CD4-positive, alpha-beta T cell (primary cell): ENCODE results near the gene OTULIN. TPM values are rescaled to one million over a fixed set of nuclear protein-coding genes. Genes with fewer than 3 reads are reported as not detected.

Source experiments
- ATAC-seq: fragments of 200-7000 bp; cut with Tn5 transposase; one replicate; pipeline ENCODE4 v1.10.0; 2022; ENCODE audit warnings: mild to moderate bottlenecking; ENCODE audit not compliant: poor library complexity
- CTCF ChIA-PET: fragments of 350-600 bp; sonication (Branson Sonifier 250); formaldehyde crosslinking; loops from one replicate; lab custom pipeline; 2021; ENCODE audit warnings: antibody characterized with exemption, inconsistent platforms; lab: Charles Lee
- POLR2A ChIA-PET: fragments of 350-600 bp; sonication (Branson Sonifier 250); formaldehyde crosslinking; loops from one replicate; lab custom pipeline; 2021; ENCODE audit warnings: antibody characterized with exemption, inconsistent platforms; lab: Charles Lee
- DNase-seq, 14 experiments: peaks; one replicate each; pipeline ENCODE4 v3.0.0-alpha.2; 2013 to 2020; ENCODE audit warnings: mixed read lengths in 2 of 14
- H3K27ac ChIP-seq, 2 donors: one replicate each; pipeline versions ENCODE4 v1.5.1 to v1.7.0; 2013; ENCODE audit warnings: low read length in 2 of 2, low read depth in 1 of 2, mild to moderate bottlenecking in 1 of 2
- H3K27me3 ChIP-seq, 2 experiments: 1 replicate in 1 of 2; 2 replicates in 1 of 2; pipeline versions ENCODE4 v1.6.1 to v1.7.0; 2013; ENCODE audit warnings: low read length in 2 of 2, control low read depth in 1 of 2, mild to moderate bottlenecking in 1 of 2, moderate library complexity in 1 of 2; ENCODE audit not compliant: insufficient read depth in 2 of 2, control insufficient read depth in 1 of 2
- H3K36me3 ChIP-seq: one replicate; pipeline ENCODE4 v1.6.1; 2013; ENCODE audit warnings: low read length, control low read depth; ENCODE audit not compliant: insufficient read depth
- H3K4me1 ChIP-seq: one replicate; pipeline ENCODE4 v1.6.1; 2013; ENCODE audit warnings: low read length, control low read depth; ENCODE audit not compliant: insufficient read depth
- H3K4me3 ChIP-seq: one replicate; pipeline ENCODE4 v1.5.1; 2013; ENCODE audit warnings: mild to moderate bottlenecking, low read length, moderate library complexity
- H3K9me3 ChIP-seq, 2 experiments: 1 replicate in 1 of 2; 2 replicates in 1 of 2; pipeline versions ENCODE4 v1.6.1 to v1.7.0; 2013; ENCODE audit warnings: low read length in 2 of 2, mild to moderate bottlenecking in 2 of 2, control low read depth in 1 of 2, moderate library complexity in 1 of 2; ENCODE audit not compliant: control insufficient read depth in 1 of 2, insufficient read depth in 1 of 2
- H3K27ac Mint-ChIP-seq: one replicate; pipeline ENCODE4 v1.8.0; 2020; ENCODE audit warnings: mixed read lengths
- H3K27me3 Mint-ChIP-seq: one replicate; pipeline ENCODE4 v1.8.0; 2021; ENCODE audit warnings: mixed read lengths
- H3K36me3 Mint-ChIP-seq: one replicate; pipeline ENCODE4 v1.8.0; 2021; ENCODE audit warnings: low read depth, mixed read lengths
- H3K4me1 Mint-ChIP-seq: one replicate; pipeline ENCODE4 v1.8.0; 2021; ENCODE audit warnings: low read depth, mixed read lengths
- H3K4me3 Mint-ChIP-seq: one replicate; pipeline ENCODE4 v1.8.0; 2020; ENCODE audit warnings: mild to moderate bottlenecking, mixed read lengths
- H3K9me3 Mint-ChIP-seq: one replicate; pipeline ENCODE4 v1.8.0; 2020; ENCODE audit warnings: mixed read lengths
- intact Hi-C, 2 experiments: fragments of 100-400 bp; cut with DNase I in 1 of 2; cut with micrococcal nuclease in 1 of 2; formaldehyde crosslinking; loops; one replicate each; pipeline versions ENCODE4 v1.15.1 to v1.9.0; 2023 to 2025; cut with DNase I, micrococcal nuclease
- total RNA-seq, 174 experiments: library from RNA in 2 of 174; stranded (reverse) in 2 of 174; gene quantifications; one replicate each; pipeline ENCODE4 v1.2.3 and lab custom pipeline; 2021 to 2026
- TF ChIP-seq, protein P1 (sequence below): fragments of 200-600 bp; IDR thresholded peaks from one replicate; pipeline ENCODE4 v1.8.0; 2022; ENCODE audit warnings: antibody characterized with exemption, mild to moderate bottlenecking

Gene OTULIN
- total RNA-seq, 2 experiments from 2014 or later = 69.4 to 77.0 TPM

GRCh38 chr5:14706615-14707021 lies 42.1 kb downstream of the OTULIN start:
- POLR2A ChIA-PET = interaction anchor here (0.8 to 4.9 kb wide), 17 partner anchors 11 to 293 kb away, joined by 3 to 35 read pairs (median 4); partner anchors contain the start of gene ANKH
- Mint-ChIP-seq H3K4me1 (peaks cover 93% of the 10 kb centered on the region), H3K36me3 (peaks cover 76% of the 10 kb centered on the region), H3K9me3 (no peaks in the 10 kb centered on the region), H3K27ac (peak overlapping the region; percentile 96), H3K4me3 (peak overlapping the region; percentile 84), H3K27me3 (no peaks in the 10 kb centered on the region)
- intact Hi-C loops = loop anchor here in 1 of 2 experiments (1.0 to 5.0 kb wide), 4 partner anchors 21 to 286 kb away; partner anchors contain the start of gene ANKH
- Histone ChIP-seq H3K4me1 (peaks cover 73% of the 10 kb centered on the region), H3K36me3 (peaks cover 34% of the 10 kb centered on the region), H3K4me3 (peak overlapping the region; percentile 7), H3K27me3 (no peaks in the 10 kb centered on the region), H3K9me3 (no peaks in the 10 kb centered on the region), H3K27ac (peak overlapping the region; percentile 85 to 87)
- ATAC-seq = peak; percentile 95
- TF ChIP-seq, protein P1, sequence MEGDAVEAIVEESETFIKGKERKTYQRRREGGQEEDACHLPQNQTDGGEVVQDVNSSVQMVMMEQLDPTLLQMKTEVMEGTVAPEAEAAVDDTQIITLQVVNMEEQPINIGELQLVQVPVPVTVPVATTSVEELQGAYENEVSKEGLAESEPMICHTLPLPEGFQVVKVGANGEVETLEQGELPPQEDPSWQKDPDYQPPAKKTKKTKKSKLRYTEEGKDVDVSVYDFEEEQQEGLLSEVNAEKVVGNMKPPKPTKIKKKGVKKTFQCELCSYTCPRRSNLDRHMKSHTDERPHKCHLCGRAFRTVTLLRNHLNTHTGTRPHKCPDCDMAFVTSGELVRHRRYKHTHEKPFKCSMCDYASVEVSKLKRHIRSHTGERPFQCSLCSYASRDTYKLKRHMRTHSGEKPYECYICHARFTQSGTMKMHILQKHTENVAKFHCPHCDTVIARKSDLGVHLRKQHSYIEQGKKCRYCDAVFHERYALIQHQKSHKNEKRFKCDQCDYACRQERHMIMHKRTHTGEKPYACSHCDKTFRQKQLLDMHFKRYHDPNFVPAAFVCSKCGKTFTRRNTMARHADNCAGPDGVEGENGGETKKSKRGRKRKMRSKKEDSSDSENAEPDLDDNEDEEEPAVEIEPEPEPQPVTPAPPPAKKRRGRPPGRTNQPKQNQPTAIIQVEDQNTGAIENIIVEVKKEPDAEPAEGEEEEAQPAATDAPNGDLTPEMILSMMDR = no peak
- peak; percentile 32 to 84 (median 57) for DNase-seq
- CTCF ChIA-PET = interaction anchor here (1.0 to 4.8 kb wide), 5 partner anchors 11 to 164 kb away, joined by 3 to 28 read pairs (median 6); no protein-coding TSS in a partner anchor

GRCh38 chr5:14707811-14708390 lies 43.4 kb downstream of the OTULIN start:
- H3K4me1 ChIP-seq = peaks cover 60% of the 10 kb centered on the region
- TF ChIP-seq, protein P1 = no peak
- POLR2A ChIA-PET = interaction anchor here (0.9 to 4.9 kb wide), 10 partner anchors 12 to 285 kb away, joined by 3 to 35 read pairs (median 6); partner anchors contain the start of gene ANKH
- peak overlapping the region; percentile 57 for H3K4me3 Mint-ChIP-seq
- H3K36me3 Mint-ChIP-seq = peaks cover 76% of the 10 kb centered on the region
- no peaks in the 10 kb centered on the region for H3K27me3 ChIP-seq
- peak overlapping the region; percentile 85 to 87 for H3K27ac ChIP-seq
- H3K27ac Mint-ChIP-seq = peak overlapping the region; percentile 96
- H3K36me3 ChIP-seq = peaks cover 46% of the 10 kb centered on the region
- H3K4me3 ChIP-seq = no peak overlapping the region
- CTCF ChIA-PET = interaction anchor here (1.0 to 4.8 kb wide), 6 partner anchors 19 to 238 kb away, joined by 5 to 28 read pairs (median 8); no protein-coding TSS in a partner anchor
- ATAC-seq (peak; percentile 18), DNase-seq (peak in 4 of 14 experiments; percentile 20 to 51 (median 38))
- H3K9me3 ChIP-seq = no peaks in the 10 kb centered on the region
- H3K4me1 Mint-ChIP-seq = peaks cover 87% of the 10 kb centered on the region
- intact Hi-C loops = loop anchor here in 1 of 2 experiments (2.0 to 5.0 kb wide), 3 partner anchors 41 to 285 kb away; partner anchors contain the start of gene ANKH
- H3K9me3 Mint-ChIP-seq = no peaks in the 10 kb centered on the region
- no peaks in the 10 kb centered on the region for H3K27me3 Mint-ChIP-seq

DNA sequence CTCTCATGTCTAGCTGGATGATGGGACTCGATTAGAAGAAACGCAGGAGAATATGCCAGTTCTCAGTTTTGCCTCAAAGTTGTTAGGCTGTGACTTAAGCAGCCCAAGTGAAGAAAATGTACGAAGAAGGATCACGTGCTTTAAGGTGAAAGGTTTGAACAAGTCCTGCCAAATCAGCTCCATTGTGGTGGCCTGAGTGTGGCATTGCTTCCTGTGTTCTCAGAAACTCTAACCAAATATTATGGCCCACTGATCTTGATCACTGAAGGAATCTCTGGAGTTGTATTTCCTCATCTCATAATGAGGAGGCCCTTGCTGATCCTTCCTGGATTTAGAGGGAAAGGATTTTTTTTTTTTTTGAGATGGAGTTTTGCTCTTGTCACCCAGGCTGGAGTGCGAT lies 44.0 kb downstream of the OTULIN start:
- POLR2A ChIA-PET = interaction anchor here (1.2 to 4.9 kb wide), 7 partner anchors 13 to 163 kb away, joined by 3 to 35 read pairs (median 7); partner anchors contain the start of genes ANKH and OTULINL

More for the DNA sequence above, 44.0 kb downstream of the OTULIN start:
- Histone ChIP-seq H3K27ac (peak overlapping the region; percentile 85 to 87), H3K4me3 (no peak overlapping the region), H3K27me3 (no peaks in the 10 kb centered on the region), H3K4me1 (peaks cover 55% of the 10 kb centered on the region), H3K9me3 (no peaks in the 10 kb centered on the region), H3K36me3 (peaks cover 52% of the 10 kb centered on the region)
- intact Hi-C loops = loop anchor here in 1 of 2 experiments (5.0 kb wide), 2 partner anchors 41 to 164 kb away; partner anchors contain the start of gene ANKH
- Mint-ChIP-seq H3K27ac (peak overlapping the region; percentile 96), H3K27me3 (no peaks in the 10 kb centered on the region), H3K4me3 (peak overlapping the region; percentile 14), H3K36me3 (peaks cover 74% of the 10 kb centered on the region), H3K4me1 (peaks cover 80% of the 10 kb centered on the region), H3K9me3 (no peaks in the 10 kb centered on the region)
- ATAC-seq (no peak), DNase-seq (no peak)
- CTCF ChIA-PET = interaction anchor here (1.0 to 4.8 kb wide), 4 partner anchors 14 to 238 kb away, joined by 3 to 28 read pairs (median 8); no protein-coding TSS in a partner anchor
- TF ChIP-seq, protein P1 = no peak
